Activated CD8-positive, alpha-beta T cell treated with anti-CD3 and anti-CD28 coated beads for 36 hours (primary cell): ENCODE measurements around the gene NR1H2. TPM values are rescaled to one million over a fixed set of nuclear protein-coding genes. Genes with fewer than 3 reads are reported as not detected.

Experiments used
- ATAC-seq: fragments of 200-7000 bp; cut with Tn5 transposase; one replicate; pipeline ENCODE4 v1.10.0; 2021; ENCODE audit warnings: mild to moderate bottlenecking, moderate library complexity
- CTCF ChIA-PET: fragments of 350-600 bp; sonication (Branson Sonifier 250); formaldehyde crosslinking; loops from one replicate; lab custom pipeline; 2021; ENCODE audit warnings: antibody characterized with exemption; lab: Charles Lee
- POLR2A ChIA-PET: fragments of 350-600 bp; sonication (Branson Sonifier 250); formaldehyde crosslinking; loops from one replicate; lab custom pipeline; 2021; ENCODE audit warnings: antibody characterized with exemption; lab: Charles Lee
- DNase-seq: peaks from one replicate; pipeline ENCODE4 v3.0.0-alpha.2; 2020
- H3K27ac Mint-ChIP-seq: one replicate; pipeline ENCODE4 v1.8.0; 2021; ENCODE audit warnings: mild to moderate bottlenecking, mixed read lengths
- H3K27me3 Mint-ChIP-seq: one replicate; pipeline ENCODE4 v1.8.0; 2021; ENCODE audit warnings: mixed read lengths
- H3K36me3 Mint-ChIP-seq: one replicate; pipeline ENCODE4 v1.8.0; 2021; ENCODE audit warnings: low read depth, mixed read lengths
- H3K4me1 Mint-ChIP-seq: one replicate; pipeline ENCODE4 v1.8.0; 2021; ENCODE audit warnings: low read depth, mixed read lengths
- H3K4me3 Mint-ChIP-seq: one replicate; pipeline ENCODE4 v1.8.0; 2021; ENCODE audit warnings: mild to moderate bottlenecking, moderate library complexity, mixed read lengths
- H3K9me3 Mint-ChIP-seq: one replicate; pipeline ENCODE4 v1.8.0; 2021; ENCODE audit warnings: mixed read lengths
- CTCF ChIP-seq: fragments of 200-600 bp; IDR thresholded peaks from one replicate; pipeline ENCODE4 v1.8.0; 2022; ENCODE audit warnings: antibody characterized with exemption, mild to moderate bottlenecking
- intact Hi-C: fragments of 100-400 bp; cut with micrococcal nuclease; formaldehyde crosslinking; loops from one replicate; pipeline ENCODE4 v1.10.0; 2022
- total RNA-seq, 2 experiments: library from RNA; stranded (reverse); gene quantifications; one replicate each; pipeline ENCODE4 v1.2.3, GENCODE V29; 2021

The NR1H2 gene
- total RNA-seq, 2 experiments from 2014 or later = 50.9 to 52.3 TPM

DNA sequence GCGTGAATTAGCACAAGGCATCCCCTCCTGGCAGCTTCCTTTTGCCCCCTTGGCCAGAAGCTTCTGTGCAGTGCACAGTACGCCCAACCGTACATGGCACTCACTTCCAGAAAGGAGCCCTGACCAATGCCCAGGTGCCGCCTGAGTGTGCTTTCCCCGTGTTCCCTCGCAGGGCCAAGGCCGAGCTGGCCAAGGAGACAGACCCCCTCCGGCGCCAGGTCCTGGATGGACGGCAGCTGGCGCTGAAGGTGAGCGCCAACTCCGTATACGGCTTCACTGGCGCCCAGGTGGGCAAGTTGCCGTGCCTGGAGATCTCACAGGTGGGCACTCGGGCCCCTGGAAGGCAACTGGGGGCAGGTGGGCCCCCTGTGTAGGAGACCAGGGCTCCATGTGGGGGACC is 33.1 kb downstream of the NR1H2 start:
- ATAC-seq = no peak
- CTCF ChIA-PET = interaction anchor here (0.6 kb wide), 1 partner anchor 44 kb away, joined by 5 read pairs; no protein-coding TSS in a partner anchor

GRCh38 chr19:50410109-50410508 is 33.9 kb downstream of the NR1H2 start:
- peaks cover 31% of the 10 kb centered on the region for H3K36me3 Mint-ChIP-seq

More for the DNA sequence above, 33.1 kb downstream of the NR1H2 start:
- Mint-ChIP-seq H3K4me1 (no peaks in the 10 kb centered on the region), H3K27ac (no peak overlapping the region), H3K9me3 (no peaks in the 10 kb centered on the region), H3K36me3 (peaks cover 25% of the 10 kb centered on the region), H3K27me3 (no peaks in the 10 kb centered on the region), H3K4me3 (no peak overlapping the region)
- POLR2A ChIA-PET = interaction anchor here (0.8 kb wide), 1 partner anchor 11 kb away, joined by 3 read pairs; no protein-coding TSS in a partner anchor
- intact Hi-C loops = no loop called here
- TF ChIP-seq CTCF = no peak
- no peak for DNase-seq

DNA sequence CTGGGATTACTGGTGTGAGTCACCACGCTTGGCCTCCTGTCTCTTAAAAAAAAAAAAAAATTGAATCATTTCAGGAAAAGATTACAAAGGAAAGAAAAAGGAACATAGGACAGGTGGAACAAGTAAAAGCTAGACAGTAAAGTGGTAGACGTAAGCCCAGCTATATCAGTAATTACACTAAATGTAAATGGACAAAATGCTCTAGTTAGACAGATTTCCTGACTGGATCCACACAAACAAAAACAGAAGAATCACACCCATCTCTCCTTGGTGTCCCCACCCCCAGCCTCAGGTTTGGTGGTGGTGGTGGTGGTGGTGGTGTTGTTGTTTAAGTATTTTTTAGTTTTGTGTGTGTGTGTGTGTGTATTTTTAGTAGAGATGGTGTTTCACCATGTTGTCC is 36.2 kb downstream of the NR1H2 start:
- ATAC-seq (no peak), DNase-seq (no peak)
- intact Hi-C loops = loop anchor here (10.0 kb wide), 1 partner anchor 48 kb away; the partner anchor contains the start of gene NAPSA
- Mint-ChIP-seq H3K4me1 (no peaks in the 10 kb centered on the region), H3K27me3 (no peaks in the 10 kb centered on the region), H3K27ac (no peak overlapping the region), H3K4me3 (no peak overlapping the region), H3K36me3 (peaks cover 17% of the 10 kb centered on the region), H3K9me3 (no peaks in the 10 kb centered on the region)
- TF ChIP-seq CTCF = no peak
- POLR2A ChIA-PET = interaction anchor here (1.2 to 1.6 kb wide), 2 partner anchors 28 to 55 kb away, joined by 3 read pairs; partner anchors contain the start of gene POLD1
- CTCF ChIA-PET = no interaction called here

More at GRCh38 chr19:50410109-50410508, 33.9 kb downstream of the NR1H2 start:
- ATAC-seq (no peak), DNase-seq (no peak)
- Mint-ChIP-seq H3K9me3 (no peaks in the 10 kb centered on the region), H3K4me1 (no peaks in the 10 kb centered on the region), H3K4me3 (no peak overlapping the region), H3K27me3 (no peaks in the 10 kb centered on the region), H3K27ac (no peak overlapping the region)
- POLR2A ChIA-PET = interaction anchor here (0.5 to 0.8 kb wide), 2 partner anchors 16 to 482 kb away, joined by 3 read pairs; no protein-coding TSS in a partner anchor
- no peak for TF ChIP-seq CTCF
- CTCF ChIA-PET = interaction anchor here (1.5 kb wide), 1 partner anchor 26 kb away, joined by 4 read pairs; the partner anchor contains the start of gene POLD1
- intact Hi-C loops = loop anchor here (10.0 kb wide), 1 partner anchor 45 kb away; the partner anchor contains the start of gene NAPSA

- H3K9me3 Mint-ChIP-seq = no peaks in the 10 kb centered on the region
- no peaks in the 10 kb centered on the region for H3K4me1 Mint-ChIP-seq
- DNase-seq (no peak), ATAC-seq (no peak)
- peaks cover 17% of the 10 kb centered on the region for H3K36me3 Mint-ChIP-seq
- H3K27ac Mint-ChIP-seq = no peak overlapping the region
- CTCF ChIA-PET = no interaction called here
- intact Hi-C loops = loop anchor here (10.0 kb wide), 1 partner anchor 48 kb away; the partner anchor contains the start of gene NAPSA
- H3K4me3 Mint-ChIP-seq = no peak overlapping the region
- H3K27me3 Mint-ChIP-seq = no peaks in the 10 kb centered on the region
- no peak for TF ChIP-seq CTCF
- POLR2A ChIA-PET = interaction anchor here (1.2 to 1.6 kb wide), 2 partner anchors 28 to 56 kb away, joined by 3 read pairs; no protein-coding TSS in a partner anchor
These were observed 36.8 kb downstream of the NR1H2 start for GRCh38 chr19:50413096-50413495.

DNA sequence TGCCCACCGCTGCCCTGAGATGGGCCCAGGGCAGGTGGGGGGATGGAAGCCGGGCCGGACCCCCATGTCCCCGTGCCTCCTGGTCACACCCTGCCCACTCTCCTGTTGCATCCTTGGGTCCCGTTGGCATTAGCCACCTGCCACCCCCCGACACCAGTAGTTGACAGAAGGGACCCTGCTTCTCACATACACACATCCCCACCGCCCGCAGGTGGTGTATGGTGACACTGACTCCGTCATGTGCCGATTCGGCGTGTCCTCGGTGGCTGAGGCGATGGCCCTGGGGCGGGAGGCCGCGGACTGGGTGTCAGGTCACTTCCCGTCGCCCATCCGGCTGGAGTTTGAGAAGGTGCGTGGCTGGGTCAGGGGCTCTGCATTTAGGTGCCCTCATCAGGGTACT is 37.3 kb downstream of the NR1H2 start:
- CTCF ChIA-PET = interaction anchor here (0.6 to 0.7 kb wide), 2 partner anchors 45 to 56 kb away, joined by 4 read pairs; no protein-coding TSS in a partner anchor
- TF ChIP-seq CTCF = no peak
- no peak for DNase-seq
- intact Hi-C loops = loop anchor here (10.0 kb wide), 1 partner anchor 49 kb away; the partner anchor contains the start of gene NAPSA
- POLR2A ChIA-PET = interaction anchor here (1.2 to 1.6 kb wide), 2 partner anchors 28 to 57 kb away, joined by 3 read pairs; no protein-coding TSS in a partner anchor
- no peaks in the 10 kb centered on the region for H3K9me3 Mint-ChIP-seq
- ATAC-seq = no peak
- no peak overlapping the region for H3K27ac Mint-ChIP-seq
- H3K4me1 Mint-ChIP-seq = peaks cover 2% of the 10 kb centered on the region
- no peaks in the 10 kb centered on the region for H3K27me3 Mint-ChIP-seq
- peaks cover 17% of the 10 kb centered on the region for H3K36me3 Mint-ChIP-seq
- no peak overlapping the region for H3K4me3 Mint-ChIP-seq
